Right lobe of liver (tissue), 4 donors: Measurements from ENCODE around the gene DYNC2H1.

ENCODE experiments used
- POLR2A ChIP-seq: fragments of 450-650 bp; IDR thresholded peaks from one replicate; pipeline ENCODE4 v1.6.1; 2017; ENCODE audit warnings: antibody characterized with exemption, mild to moderate bottlenecking
- TF ChIP-seq, protein P1 (sequence below), 4 donors: fragments of 200-600 bp in 3 of 4; fragments of 450-650 bp in 1 of 4; IDR thresholded peaks; one replicate each; pipeline versions ENCODE4 v1.5.1 to v1.8.0; 2016 to 2022; ENCODE audit warnings: antibody characterized with exemption in 4 of 4, mild to moderate bottlenecking in 2 of 4
- donor health status: DM: no; HTN: no; CAD: no.
- donor health status: DM: no; HTN: no; CAD: no.
- donor health status: DM: no; HTN: yes; CAD: no.

DNA sequence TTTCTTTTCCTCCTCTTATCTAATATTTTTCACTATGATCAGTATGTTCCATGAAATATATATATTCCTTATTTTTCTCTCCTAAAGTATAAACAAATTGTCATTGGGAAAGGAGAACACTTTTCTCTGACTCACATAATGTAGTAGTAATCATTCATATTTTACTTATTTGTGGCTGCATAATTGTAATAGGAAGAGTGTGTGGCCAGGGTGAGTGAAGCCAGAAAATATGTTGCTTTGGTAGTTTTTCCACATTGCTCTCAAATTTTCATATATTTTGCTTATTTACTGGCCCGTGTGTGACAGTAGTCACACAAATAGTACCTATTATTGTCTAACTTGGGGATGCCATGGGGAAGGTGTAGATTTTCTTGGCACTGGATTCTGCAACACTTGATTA is 172.1 kb downstream of the DYNC2H1 start:
- TF ChIP-seq POLR2A = no peak
- TF ChIP-seq, protein P1, sequence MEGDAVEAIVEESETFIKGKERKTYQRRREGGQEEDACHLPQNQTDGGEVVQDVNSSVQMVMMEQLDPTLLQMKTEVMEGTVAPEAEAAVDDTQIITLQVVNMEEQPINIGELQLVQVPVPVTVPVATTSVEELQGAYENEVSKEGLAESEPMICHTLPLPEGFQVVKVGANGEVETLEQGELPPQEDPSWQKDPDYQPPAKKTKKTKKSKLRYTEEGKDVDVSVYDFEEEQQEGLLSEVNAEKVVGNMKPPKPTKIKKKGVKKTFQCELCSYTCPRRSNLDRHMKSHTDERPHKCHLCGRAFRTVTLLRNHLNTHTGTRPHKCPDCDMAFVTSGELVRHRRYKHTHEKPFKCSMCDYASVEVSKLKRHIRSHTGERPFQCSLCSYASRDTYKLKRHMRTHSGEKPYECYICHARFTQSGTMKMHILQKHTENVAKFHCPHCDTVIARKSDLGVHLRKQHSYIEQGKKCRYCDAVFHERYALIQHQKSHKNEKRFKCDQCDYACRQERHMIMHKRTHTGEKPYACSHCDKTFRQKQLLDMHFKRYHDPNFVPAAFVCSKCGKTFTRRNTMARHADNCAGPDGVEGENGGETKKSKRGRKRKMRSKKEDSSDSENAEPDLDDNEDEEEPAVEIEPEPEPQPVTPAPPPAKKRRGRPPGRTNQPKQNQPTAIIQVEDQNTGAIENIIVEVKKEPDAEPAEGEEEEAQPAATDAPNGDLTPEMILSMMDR (IDR thresholded peaks at IDR 0.05) = no peak
